Glomerular endothelial cell (primary cell): ENCODE data around the gene ARMC9. TPM values are rescaled to one million over a fixed set of nuclear protein-coding genes. Genes with fewer than 3 reads are reported as not detected.

Source experiments
- DNase-seq: peaks from one replicate; pipeline ENCODE4 v3.0.0-alpha.2; 2011; ENCODE audit warnings: low read depth, low spot score; ENCODE audit errors: extremely low read depth
- total RNA-seq: library from RNA; depleted of rRNA; stranded (reverse); fragments of >200 nt; gene quantifications from 2 replicates; pipeline ENCODE4 v1.2.3, GENCODE V29; 2015

The ARMC9 gene
- total RNA-seq, 1 donor from 2014 or later = 21.3 TPM

DNA sequence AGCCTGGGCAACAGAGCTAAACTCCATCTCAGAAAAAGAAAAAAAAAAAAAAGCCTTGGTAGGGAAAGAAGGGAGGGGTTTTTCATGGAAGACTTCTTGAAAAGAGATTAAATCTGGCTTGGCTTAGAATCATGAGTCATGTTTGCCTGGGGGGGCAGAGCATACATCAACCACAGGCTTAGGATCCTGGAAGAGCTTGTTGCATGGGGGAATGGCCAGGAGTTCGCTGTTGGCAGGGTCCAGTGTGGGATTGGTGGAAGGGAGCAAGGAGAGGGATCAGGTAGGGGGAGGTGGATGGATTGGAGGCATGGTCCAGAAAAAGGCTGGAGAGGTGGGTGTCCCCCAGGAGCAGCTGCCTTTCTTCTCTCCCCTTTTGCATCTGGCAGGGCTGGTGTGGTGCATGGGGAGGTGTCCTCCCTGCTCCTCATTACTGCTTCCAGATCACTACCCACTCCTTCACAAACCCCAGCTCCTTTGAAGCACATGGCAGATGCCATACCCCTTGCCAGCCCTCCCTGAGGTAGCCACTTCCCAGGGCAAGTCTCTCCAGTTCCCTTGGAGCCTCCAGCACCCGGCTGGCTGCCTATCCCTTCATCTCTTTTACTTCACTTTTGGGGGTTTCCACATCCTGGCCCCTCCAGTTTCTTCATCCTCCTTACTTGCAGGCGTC, 2.5 kb downstream of the ARMC9 start:
- DNase-seq = no peak

DNA sequence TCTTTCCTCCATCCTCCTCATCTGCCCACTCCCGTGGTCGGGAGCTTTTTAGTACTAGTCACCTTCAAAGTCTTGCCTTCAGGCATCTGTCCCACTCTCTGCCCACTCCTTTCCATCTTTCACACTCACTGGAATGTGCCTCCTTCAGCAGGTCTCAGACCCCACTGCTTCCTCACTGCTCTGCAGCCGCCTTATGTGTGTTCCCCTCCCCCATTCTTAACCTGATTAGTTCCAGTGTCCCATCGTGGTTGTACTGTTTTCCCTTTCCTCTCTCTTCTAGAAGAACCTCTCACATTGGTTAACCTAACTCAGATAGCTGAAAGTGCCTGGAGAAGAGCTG, 3.0 kb downstream of the ARMC9 start:
- DNase-seq = no peak

DNA sequence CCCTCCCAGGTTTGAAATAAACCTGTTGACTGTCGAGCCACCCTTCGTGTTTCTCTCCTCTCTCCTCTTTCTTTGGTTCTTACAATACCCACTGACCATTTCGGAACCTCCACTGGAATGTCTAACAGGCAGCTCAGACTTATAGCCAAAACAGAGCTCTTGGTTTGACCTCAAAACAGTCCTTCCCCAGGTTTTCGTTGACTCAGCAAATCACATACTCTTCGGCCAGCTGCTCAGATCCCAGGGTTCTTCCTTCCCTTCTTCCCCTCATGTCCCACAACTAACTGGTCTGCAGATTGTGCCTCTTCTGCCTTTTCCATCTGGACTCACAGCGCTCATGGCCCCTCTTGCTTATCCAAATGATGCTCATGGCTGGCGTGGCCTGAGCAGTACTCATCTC, 4.7 kb downstream of the ARMC9 start:
- DNase-seq = no peak

- no peak for DNase-seq
Observed at GRCh38 chr2:231204146-231204545, 5.7 kb downstream of the ARMC9 start.

- DNase-seq = no peak
Observed at GRCh38 chr2:231204581-231204980, 6.2 kb downstream of the ARMC9 start.

DNA sequence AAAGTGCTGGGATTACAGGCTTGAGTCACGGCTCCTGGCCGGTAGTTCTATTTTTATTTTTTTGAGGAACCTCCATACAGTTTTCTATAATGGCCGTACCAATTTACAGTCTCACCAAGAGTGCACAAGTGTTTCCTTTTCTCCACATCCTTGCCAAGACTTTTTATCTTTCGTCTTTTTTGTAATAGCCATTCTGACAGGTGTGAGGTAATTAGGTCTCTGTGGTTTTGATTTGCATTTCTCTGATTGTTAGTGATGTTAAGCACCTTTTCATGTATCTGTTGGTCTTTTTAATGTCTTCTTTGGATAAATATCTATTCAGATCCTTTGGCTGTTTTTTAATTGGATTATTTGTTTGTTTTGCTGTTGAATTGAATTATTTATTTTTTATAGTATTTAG, 9.3 kb downstream of the ARMC9 start:
- no peak for DNase-seq

GRCh38 chr2:231210782-231211181, 12.4 kb downstream of the ARMC9 start:
- no peak for DNase-seq

GRCh38 chr2:231211486-231211885, 13.1 kb downstream of the ARMC9 start:
- DNase-seq = no peak

DNA sequence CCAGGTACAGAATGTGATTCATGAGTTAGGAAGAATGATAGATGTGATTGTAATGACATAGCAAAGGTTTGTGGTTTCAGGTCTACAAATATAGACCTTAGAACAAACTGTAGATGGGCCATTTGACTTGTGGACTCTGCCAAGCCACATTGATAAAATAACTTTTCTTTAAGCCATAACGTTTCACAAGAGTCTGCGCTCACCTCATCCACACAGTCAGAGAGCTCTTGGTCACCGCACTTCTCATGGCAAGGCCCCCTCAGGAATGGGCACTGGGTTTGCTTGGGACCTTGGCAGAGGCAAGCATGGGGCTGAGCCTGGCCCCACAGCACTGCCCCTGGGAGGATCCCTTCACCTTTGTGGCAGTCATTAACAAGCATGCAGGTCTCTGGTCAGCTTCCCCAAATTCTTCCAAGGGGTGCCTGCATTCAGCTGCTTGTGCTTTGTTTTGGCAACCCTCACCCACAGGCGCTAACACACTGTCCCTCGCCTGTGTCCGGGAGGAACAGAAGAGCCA, 14.0 kb downstream of the ARMC9 start:
- no peak for DNase-seq

GRCh38 chr2:231213931-231214642, 15.7 kb downstream of the ARMC9 start:
- no peak for DNase-seq

DNA sequence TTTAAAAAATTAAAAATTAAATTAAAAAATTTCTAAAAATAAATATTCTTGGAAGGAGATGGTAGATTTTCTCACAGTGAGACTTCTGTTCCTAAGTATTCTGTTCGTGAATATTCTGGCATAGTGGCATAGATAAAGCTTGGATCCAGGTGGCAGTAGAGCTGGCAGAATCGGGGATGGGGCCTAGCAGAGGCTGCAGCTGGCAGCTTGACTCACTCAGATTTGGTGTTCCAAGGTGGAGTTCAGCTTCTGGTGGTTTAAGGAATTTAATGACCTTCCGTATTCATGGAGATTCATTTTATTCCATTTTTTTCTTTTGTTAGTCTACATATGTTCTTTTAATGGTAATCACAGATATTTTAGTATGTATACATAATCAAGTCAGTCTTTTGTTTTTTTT, 19.9 kb downstream of the ARMC9 start:
- DNase-seq = no peak

DNA sequence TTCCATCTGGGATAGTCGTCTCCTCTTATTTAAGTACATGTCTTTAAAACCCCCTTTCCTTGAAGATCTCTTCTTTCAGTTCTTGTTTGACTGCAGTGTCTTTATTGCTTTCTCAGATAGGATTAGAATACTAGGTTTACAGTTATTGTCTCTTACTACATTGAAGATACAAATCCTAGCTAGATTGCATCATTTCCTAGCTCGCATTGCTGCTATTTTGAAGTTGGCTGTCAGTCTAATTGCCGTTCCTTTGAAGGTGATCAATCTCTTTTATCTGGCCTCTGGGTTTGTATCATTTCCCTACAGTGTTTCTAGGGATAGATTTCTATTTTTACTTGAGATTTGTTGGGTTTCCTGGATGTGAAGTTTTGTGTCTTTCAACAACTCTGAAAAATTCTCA, 20.9 kb downstream of the ARMC9 start:
- no peak for DNase-seq

GRCh38 chr2:231221761-231222160, 23.3 kb downstream of the ARMC9 start:
- no peak for DNase-seq

DNA sequence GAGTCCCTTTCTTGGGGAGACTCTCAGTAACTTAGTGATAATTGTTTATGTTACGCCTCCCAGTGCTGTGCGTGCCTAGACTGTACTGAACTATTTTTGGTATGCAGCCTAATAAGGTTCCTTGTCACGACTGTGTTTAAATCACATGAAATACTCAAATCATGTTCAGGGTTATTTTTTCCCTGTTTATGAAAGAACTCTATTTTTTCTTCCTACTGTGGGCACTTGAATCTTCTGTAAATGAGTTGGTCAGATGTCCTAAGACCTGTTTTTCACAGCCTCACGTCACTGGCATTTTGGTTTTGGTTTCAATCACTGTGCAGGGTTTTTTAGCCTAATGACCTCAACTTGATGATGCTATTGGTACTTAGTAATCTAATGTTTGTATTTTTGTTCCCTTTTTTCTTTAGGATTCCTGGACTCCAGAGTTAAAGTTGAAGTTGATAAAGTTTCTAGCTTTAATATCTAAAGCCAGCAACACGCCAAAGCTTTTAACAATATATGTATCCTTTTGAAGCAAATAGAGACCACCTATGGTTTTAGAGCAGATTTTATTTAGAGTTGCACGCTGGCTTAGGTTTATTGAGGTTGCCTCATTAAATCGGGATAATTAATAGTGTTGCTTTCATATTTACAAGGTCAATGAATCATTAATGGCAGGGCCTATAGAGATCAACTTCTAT, 24.0 kb downstream of the ARMC9 start:
- no peak for DNase-seq

DNA sequence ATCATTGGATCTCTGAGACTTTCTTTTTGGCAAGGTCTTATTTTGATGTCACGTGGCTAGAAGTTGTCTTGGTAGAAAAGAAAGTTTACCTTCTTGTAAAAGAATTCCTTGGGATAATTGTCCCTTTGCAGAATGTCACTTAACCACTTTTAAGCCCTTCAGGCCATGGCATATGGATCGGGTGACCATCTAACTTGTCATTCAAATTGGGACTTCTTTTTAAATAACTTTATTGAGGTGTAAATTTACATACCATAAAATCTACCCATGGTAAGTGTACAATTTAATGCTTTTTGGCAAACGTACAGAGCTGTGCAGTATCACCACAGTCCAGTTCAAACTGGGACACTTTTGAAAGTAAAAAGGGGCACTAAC, 24.6 kb downstream of the ARMC9 start:
- DNase-seq = no peak

DNA sequence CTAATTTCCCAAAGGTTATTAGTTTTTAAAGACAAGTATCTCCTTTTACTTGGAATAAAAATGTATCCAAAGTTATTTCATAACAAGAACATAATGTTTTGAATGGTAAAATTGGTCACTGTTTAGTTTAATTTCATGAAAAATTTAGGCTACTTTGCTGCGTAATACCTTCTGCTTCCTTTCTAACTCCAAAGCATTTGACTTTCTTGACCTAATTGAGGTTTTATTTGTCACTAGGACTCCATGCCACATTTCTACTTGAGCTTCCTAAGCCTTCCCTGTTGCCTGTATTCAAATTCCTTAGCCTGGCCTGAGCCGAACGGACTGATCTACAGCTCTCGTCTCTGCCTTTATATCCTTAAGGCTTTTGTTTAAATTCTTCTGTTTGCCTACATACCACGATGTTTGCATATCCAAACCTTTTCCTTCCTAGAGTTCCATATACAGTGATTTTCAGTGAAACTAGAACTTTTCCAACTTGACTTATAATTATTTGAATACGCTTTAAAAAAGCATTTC, 25.1 kb downstream of the ARMC9 start:
- DNase-seq = no peak

GRCh38 chr2:231227310-231228162, 29.1 kb downstream of the ARMC9 start:
- peak; percentile 39 for DNase-seq

DNA sequence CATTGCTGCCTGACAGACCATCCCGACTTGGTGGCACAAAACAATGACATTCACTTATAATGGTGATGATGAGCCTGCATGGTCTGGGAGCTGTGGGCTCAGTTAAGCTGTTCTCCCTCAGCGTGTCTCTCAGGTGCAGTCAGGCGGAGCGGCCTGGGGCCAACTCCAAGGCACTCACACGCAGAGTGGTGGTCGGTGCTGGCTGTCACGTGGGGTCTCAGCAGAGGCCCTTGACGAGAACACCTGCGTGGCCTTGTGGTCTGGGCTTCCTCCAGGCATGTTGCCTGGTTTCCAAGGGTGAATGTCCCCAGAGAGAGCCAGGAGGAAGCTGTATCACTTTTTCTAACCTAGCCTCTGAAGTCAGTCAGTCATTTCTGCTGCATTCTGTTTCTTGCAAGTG, 29.8 kb downstream of the ARMC9 start:
- no peak for DNase-seq

- no peak for DNase-seq
Observed at GRCh38 chr2:231228974-231229529, 30.6 kb downstream of the ARMC9 start.

GRCh38 chr2:231235217-231235616, 36.8 kb downstream of the ARMC9 start:
- no peak for DNase-seq

DNA sequence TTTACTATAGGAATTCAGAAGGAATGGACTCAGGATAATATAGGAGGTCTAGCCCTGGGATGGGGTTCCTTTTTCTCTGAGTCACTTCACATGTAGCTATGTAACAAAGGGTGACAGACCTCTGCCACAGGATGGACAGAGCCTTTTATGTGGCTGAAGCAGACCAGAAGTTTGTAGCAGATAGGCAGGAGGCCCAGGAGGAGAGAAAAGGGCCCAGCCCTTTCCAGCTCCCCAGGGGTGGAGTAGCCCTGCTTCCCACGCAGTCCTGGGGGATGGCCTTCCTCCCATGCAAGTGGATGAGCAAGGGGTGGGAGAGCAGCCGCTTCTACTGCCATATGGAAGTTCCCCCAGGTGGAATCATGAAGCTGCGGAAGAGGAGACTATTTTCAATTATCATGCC, 40.3 kb downstream of the ARMC9 start:
- DNase-seq = no peak
